AG09319 (cell line): ENCODE measurements around the gene COL6A1.

Source experiments
- DNase-seq: peaks from one replicate; pipeline ENCODE4 v3.0.0-alpha.2; 2010; ENCODE audit warnings: low read depth; ENCODE audit errors: extremely low read depth
- TF ChIP-seq, protein P1 (sequence below): IDR thresholded peaks from 2 replicates; pipeline ENCODE4 v1.5.1; 2011; ENCODE audit warnings: low read depth, mild to moderate bottlenecking, inconsistent platforms, low read length, moderate library complexity

Gene COL6A1

DNA sequence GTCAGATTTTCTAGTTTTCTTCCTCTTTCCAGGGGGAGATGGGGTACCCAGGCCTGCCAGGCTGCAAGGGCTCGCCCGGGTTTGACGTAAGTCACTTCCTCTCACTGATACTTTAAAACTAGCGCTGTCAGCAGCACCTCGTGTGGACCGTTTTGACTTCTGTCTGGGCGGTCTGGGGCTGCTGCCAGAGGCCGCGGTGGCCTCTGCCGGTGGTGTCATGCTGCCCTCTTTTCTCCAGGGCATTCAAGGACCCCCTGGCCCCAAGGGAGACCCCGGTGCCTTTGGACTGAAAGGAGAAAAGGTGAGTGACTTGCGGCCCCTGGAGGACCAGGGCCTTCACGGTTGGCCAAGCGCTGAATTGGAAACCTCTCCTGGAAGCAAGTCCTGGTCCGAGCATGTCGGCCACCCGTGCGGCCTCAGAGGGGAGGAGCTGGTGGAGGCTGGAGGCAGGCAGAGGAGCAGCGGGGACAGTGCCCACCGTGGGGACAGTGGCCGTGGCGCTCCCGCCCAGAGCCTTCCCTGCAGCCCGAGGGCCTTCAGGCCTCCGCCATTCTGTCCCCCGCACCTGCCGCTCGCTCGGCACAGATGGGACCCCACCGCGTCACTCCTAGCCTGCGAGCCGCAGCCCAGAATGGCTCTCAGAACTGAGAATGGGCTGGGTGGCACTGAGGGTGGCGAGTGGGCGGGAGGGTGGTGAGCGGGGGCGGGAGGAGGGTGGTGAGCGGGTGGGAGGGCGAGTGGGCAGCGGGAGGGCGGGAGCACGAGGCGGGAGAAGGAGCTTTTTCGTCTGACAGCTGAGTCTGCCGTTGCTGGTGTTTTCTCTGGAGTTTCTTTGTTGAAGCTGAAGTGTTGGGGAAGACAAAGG lies 9.4 kb downstream of the COL6A1 start:
- DNase-seq, result no peak
- TF ChIP-seq, protein P1, sequence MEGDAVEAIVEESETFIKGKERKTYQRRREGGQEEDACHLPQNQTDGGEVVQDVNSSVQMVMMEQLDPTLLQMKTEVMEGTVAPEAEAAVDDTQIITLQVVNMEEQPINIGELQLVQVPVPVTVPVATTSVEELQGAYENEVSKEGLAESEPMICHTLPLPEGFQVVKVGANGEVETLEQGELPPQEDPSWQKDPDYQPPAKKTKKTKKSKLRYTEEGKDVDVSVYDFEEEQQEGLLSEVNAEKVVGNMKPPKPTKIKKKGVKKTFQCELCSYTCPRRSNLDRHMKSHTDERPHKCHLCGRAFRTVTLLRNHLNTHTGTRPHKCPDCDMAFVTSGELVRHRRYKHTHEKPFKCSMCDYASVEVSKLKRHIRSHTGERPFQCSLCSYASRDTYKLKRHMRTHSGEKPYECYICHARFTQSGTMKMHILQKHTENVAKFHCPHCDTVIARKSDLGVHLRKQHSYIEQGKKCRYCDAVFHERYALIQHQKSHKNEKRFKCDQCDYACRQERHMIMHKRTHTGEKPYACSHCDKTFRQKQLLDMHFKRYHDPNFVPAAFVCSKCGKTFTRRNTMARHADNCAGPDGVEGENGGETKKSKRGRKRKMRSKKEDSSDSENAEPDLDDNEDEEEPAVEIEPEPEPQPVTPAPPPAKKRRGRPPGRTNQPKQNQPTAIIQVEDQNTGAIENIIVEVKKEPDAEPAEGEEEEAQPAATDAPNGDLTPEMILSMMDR, result no peak

DNA sequence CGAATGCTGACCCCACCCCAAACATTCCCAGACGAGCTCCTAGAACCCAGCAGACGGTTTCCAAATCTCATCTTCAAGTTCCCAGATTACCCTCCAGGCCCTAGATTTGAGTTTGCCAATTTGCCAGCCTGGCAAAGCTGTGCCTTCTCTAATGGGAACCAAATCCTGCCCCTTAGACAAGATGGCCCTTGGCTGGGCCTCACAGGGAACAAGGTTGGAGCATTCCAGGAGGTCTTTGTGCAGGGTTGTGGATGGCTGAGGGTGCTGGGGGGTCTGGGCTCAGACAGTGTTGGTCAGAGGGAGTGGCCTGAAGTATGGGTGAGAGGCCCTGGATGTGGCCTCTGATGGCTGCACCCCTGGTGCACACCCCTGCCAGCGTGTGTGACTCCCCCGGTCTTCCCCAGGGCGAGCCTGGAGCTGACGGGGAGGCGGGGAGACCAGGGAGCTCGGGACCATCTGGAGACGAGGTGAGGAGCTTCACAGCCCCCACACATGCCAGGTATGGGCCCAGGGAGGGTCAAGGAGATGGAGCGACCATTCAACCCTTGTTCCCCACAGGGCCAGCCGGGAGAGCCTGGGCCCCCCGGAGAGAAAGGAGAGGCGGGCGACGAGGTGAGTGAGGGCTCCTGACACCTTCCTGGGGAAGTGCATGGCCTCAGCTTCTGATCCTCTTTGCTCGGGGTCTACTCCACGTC lies 10.2 kb downstream of the COL6A1 start:
- no peak for DNase-seq
- TF ChIP-seq, protein P1, result no peak

DNA sequence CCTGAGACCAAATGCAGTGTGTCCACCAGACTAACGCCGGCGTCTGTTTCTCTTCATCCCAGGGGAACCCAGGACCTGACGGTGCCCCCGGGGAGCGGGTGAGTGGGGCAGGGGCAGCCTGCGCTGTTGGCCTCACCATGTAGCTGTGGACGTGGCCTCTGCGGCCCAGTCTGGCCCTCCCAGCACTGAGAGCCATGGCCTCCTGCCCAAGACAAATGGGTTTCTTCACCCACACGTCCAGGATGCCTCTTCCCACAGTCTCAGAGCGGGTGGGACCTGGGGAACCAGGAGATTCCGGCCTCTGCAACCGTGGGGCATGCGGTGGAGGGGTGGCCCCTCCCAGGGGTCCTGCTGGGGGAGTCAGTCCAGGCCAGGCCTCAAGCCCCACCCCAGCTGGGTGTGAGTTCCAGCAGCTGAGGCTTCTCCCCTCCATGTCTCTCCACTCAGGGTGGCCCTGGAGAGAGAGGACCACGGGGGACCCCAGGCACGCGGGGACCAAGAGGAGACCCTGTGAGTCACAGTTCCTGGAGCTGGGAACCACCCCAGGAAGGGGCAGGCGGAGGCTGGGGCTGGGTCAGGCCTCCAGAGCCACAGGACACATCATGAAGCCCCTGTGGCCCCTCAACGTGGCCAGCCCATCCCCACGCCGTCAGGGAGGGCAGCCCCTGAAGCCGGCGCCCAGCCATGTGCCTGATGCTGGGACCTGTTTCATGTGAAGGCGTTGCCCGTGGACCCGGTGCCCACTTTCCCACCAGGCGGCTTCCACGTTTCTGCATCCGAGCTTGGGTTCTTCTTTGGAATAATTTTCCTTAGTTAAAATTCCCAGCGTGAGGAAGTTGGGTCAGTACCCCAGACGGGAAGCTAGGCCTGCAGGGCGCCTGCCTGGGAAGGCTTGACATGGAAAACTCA lies 11.0 kb downstream of the COL6A1 start:
- TF ChIP-seq, protein P1, result no peak
- no peak for DNase-seq

DNA sequence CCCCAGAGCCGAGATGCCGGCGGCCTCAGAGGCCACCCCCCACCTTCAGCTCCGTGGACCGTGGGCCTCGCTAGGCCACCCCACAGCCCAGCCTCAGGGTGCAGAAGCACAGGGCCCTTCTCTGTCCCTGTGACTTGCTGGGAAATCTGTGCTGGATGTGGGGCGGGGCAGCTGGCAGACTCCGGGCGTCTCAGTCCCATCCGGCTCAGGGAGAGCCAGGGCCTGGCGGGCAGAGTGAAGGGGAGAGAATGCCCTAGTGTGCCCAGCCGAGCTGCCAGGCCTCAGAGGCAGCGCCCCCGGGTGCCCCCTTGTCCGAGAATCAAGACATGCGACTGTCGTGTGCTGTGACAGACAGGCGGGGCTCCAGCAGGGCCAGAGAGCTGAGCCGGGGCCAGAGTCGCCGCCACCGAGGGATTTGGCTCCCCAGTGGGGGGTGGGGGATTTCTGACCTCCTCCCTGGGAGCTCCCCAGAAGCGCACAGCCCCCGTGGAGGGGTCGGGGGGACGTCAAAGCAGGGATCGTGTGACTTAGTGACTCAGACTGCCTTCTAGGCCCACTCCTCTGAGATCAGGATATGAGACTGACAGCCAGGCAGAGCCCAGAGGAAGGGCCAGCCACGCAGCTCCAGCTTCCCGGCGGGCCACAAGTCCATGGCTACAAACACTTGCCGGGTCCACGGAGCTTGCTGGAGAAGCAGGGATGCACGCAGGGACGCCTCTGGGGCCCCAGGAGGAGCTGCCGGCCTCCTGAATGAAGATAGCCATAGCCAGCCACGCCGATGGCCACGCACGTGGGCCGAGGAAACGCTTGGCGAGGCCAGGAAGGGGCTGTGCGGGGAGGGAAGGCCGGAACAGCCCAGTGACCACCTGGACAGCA lies 11.9 kb downstream of the COL6A1 start:
- no peak for DNase-seq
- TF ChIP-seq, protein P1, result no peak

DNA sequence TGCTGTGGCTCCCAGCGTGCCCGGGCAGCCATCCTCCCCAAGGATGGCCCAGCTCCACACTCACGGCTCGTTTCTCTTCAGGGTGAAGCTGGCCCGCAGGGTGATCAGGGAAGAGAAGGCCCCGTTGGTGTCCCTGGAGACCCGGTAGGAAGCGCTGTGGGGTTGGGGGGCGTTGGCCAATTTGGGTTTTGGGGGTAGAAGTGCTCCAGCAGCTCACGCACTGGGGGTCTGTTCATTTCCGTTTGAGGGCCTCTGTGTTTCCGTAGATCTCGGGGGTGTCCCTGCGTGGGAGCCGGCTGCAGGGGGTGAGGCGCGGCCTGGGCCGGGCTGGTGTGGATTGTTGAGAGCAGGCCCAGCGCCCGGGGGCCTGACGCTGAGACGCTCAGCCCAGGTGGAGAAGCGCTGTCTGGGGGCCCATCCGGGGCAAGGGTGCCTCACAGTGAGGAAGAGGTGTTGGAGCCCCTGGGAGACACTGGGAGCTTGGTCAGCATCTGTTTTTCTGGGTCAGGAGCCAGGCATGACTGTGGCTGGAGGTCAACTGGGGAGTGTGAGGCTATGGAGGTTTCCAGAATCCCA lies 12.6 kb downstream of the COL6A1 start:
- TF ChIP-seq, protein P1, result no peak
- no peak for DNase-seq
